ENCODE data around the gene KRT5.

KRT5 gene

GRCh38 chr12:52524241-52524897 lies 4.2 kb upstream of the KRT5 start:
- no peak overlapping the region for H3K4me2 ChIP-seq
- no peak overlapping the region for H3K4me3 ChIP-seq
- no peak for TF ChIP-seq Cebpa-rat (IDR thresholded peaks at IDR 0.05)
- no peaks in the 10 kb centered on the region for H3K9me3 ChIP-seq (replicated peaks in 1 of 11)
- no peak overlapping the region for H3K9ac ChIP-seq
- H4K20me1 ChIP-seq, result no peaks in the 10 kb centered on the region; a peak in 1 of 22 replicates
- no peaks in the 10 kb centered on the region for H3K36me3 ChIP-seq
- peaks cover 0 to 17% (median 8%) of the 10 kb centered on the region in 10 experiments; a peak in 8 of 20 replicates for H3K4me1 ChIP-seq
- H3K27me3 ChIP-seq, result no peaks in the 10 kb centered on the region
- no peak overlapping the region for H3K27ac ChIP-seq

- Histone ChIP-seq H3K9me3 (replicated peaks in 1 of 11) (no peaks in the 10 kb centered on the region), H3K4me2 (no peak overlapping the region), H3K4me1 (peaks cover 0 to 17% (median 8%) of the 10 kb centered on the region in 10 experiments; a peak in 8 of 20 replicates), H3K36me3 (no peaks in the 10 kb centered on the region), H3K4me3 (no peak overlapping the region), H4K20me1 (no peaks in the 10 kb centered on the region; a peak in 1 of 22 replicates), H3K27ac (no peak overlapping the region), H3K9ac (no peak overlapping the region), H3K27me3 (no peaks in the 10 kb centered on the region)
- no peak for TF ChIP-seq Cebpa-rat (IDR thresholded peaks at IDR 0.05)
These were observed 3.6 kb upstream of the KRT5 start for GRCh38 chr12:52523824-52524223.

- Histone ChIP-seq H3K4me2 (no peak overlapping the region), H3K9me3 (replicated peaks in 1 of 11) (no peaks in the 10 kb centered on the region), H3K36me3 (no peaks in the 10 kb centered on the region), H3K9ac (no peak overlapping the region), H3K4me3 (no peak overlapping the region), H4K20me1 (no peaks in the 10 kb centered on the region; a peak in 1 of 22 replicates), H3K27me3 (no peaks in the 10 kb centered on the region), H3K27ac (no peak overlapping the region), H3K4me1 (peaks cover 0 to 12% (median 3%) of the 10 kb centered on the region in 10 experiments; a peak in 7 of 20 replicates)
- no peak for TF ChIP-seq Cebpa-rat (IDR thresholded peaks at IDR 0.05)
These were observed 2.3 kb upstream of the KRT5 start for GRCh38 chr12:52522346-52523011.

- Histone ChIP-seq H3K4me3 (no peak overlapping the region), H3K9ac (no peak overlapping the region), H3K27me3 (no peaks in the 10 kb centered on the region), H3K36me3 (no peaks in the 10 kb centered on the region), H4K20me1 (no peaks in the 10 kb centered on the region; a peak in 1 of 22 replicates), H3K27ac (no peak overlapping the region), H3K9me3 (replicated peaks in 1 of 11) (no peaks in the 10 kb centered on the region), H3K4me1 (peaks cover 0 to 5% (median 0%) of the 10 kb centered on the region in 10 experiments; a peak in 2 of 20 replicates), H3K4me2 (no peak overlapping the region)
- TF ChIP-seq Cebpa-rat (IDR thresholded peaks at IDR 0.05), result no peak
These were observed 1.5 kb upstream of the KRT5 start for GRCh38 chr12:52521568-52522266.

- TF ChIP-seq Cebpa-rat (IDR thresholded peaks at IDR 0.05), result no peak
- Histone ChIP-seq H3K4me2 (no peak overlapping the region), H4K20me1 (no peaks in the 10 kb centered on the region; a peak in 1 of 22 replicates), H3K27ac (no peak overlapping the region), H3K9ac (no peak overlapping the region), H3K9me3 (replicated peaks in 1 of 11) (no peaks in the 10 kb centered on the region), H3K4me1 (no peaks in the 10 kb centered on the region; a peak in 1 of 20 replicates), H3K36me3 (no peaks in the 10 kb centered on the region), H3K4me3 (no peak overlapping the region), H3K27me3 (no peaks in the 10 kb centered on the region)
These were observed 977 bp upstream of the KRT5 start for GRCh38 chr12:52521175-52521567.

- no peak for TF ChIP-seq Cebpa-rat (IDR thresholded peaks at IDR 0.05)
- no peaks in the 10 kb centered on the region for H3K36me3 ChIP-seq
- H3K9ac ChIP-seq, result no peak overlapping the region
- H3K4me3 ChIP-seq, result no peak overlapping the region
- H4K20me1 ChIP-seq, result no peaks in the 10 kb centered on the region; a peak in 1 of 22 replicates
- no peak overlapping the region for H3K4me2 ChIP-seq
- H3K4me1 ChIP-seq, result peaks cover 0 to 3% (median 0%) of the 10 kb centered on the region in 10 experiments; a peak in 1 of 20 replicates
- H3K9me3 ChIP-seq (replicated peaks in 1 of 11), result no peaks in the 10 kb centered on the region
- no peak overlapping the region for H3K27ac ChIP-seq
- no peaks in the 10 kb centered on the region for H3K27me3 ChIP-seq
These were observed 849 bp downstream of the KRT5 start for GRCh38 chr12:52519387-52519703.

GRCh38 chr12:52518574-52519386 lies 1.4 kb downstream of the KRT5 start:
- Histone ChIP-seq H3K9ac (no peak overlapping the region), H3K4me3 (no peak overlapping the region)

GRCh38 chr12:52517888-52518287 lies 2.3 kb downstream of the KRT5 start:
- no peaks in the 10 kb centered on the region; a peak in 1 of 22 replicates for H4K20me1 ChIP-seq
- H3K4me1 ChIP-seq, result peaks cover 0 to 3% (median 0%) of the 10 kb centered on the region in 10 experiments; a peak in 1 of 20 replicates
- H3K4me2 ChIP-seq, result no peak overlapping the region
- no peak overlapping the region for H3K4me3 ChIP-seq
- H3K27ac ChIP-seq, result no peak overlapping the region
- H3K36me3 ChIP-seq, result no peaks in the 10 kb centered on the region
- no peaks in the 10 kb centered on the region for H3K27me3 ChIP-seq
- TF ChIP-seq Cebpa-rat (IDR thresholded peaks at IDR 0.05), result no peak
- no peaks in the 10 kb centered on the region for H3K9me3 ChIP-seq (replicated peaks in 1 of 11)
- H3K9ac ChIP-seq, result no peak overlapping the region

More at GRCh38 chr12:52518574-52519386, 1.4 kb downstream of the KRT5 start:
- Histone ChIP-seq H3K27me3 (no peaks in the 10 kb centered on the region), H3K4me1 (peaks cover 0 to 3% (median 0%) of the 10 kb centered on the region in 10 experiments; a peak in 1 of 20 replicates), H3K36me3 (no peaks in the 10 kb centered on the region), H3K4me2 (no peak overlapping the region), H4K20me1 (no peaks in the 10 kb centered on the region; a peak in 1 of 22 replicates), H3K9me3 (replicated peaks in 1 of 11) (no peaks in the 10 kb centered on the region), H3K27ac (no peak overlapping the region)
- TF ChIP-seq Cebpa-rat (IDR thresholded peaks at IDR 0.05), result no peak

Data from BLaER1 treated with 17β-estradiol and CSF1 and Interleukin-3, amounts not matched to agents 10 nM and 100 nM (cell line).